Measurements from ENCODE around the gene CLCN2.
A peak's percentile ranks its signal among the peaks of the same experiment; 100 is the strongest.

The CLCN2 gene

GRCh38 chr3:184388164-184388935, 26.9 kb upstream of the CLCN2 start:
- no peak overlapping the region for H3K4me3 ChIP-seq (ENCODE audit: insufficient read depth, low read depth, low read length)
- no peak overlapping the region for H3K27ac ChIP-seq (ENCODE audit: insufficient read depth, low read depth, low read length, poor library complexity, severe bottlenecking)
- no peaks in the 10 kb centered on the region for H3K4me1 ChIP-seq (ENCODE audit: control insufficient read depth, insufficient read depth, low read length)
- H3K27me3 ChIP-seq (ENCODE audit: control insufficient read depth, insufficient read depth, low read length, poor library complexity, severe bottlenecking): no peaks in the 10 kb centered on the region
- no peaks in the 10 kb centered on the region for H3K9me3 ChIP-seq (ENCODE audit: control insufficient read depth, low read length)
- WGBS, 2 experiments: 85 to 89% methylated on average over 8 of the region's 8 CpGs
- H3K36me3 ChIP-seq (ENCODE audit: control insufficient read depth, insufficient read depth, low read length): no peaks in the 10 kb centered on the region

DNA sequence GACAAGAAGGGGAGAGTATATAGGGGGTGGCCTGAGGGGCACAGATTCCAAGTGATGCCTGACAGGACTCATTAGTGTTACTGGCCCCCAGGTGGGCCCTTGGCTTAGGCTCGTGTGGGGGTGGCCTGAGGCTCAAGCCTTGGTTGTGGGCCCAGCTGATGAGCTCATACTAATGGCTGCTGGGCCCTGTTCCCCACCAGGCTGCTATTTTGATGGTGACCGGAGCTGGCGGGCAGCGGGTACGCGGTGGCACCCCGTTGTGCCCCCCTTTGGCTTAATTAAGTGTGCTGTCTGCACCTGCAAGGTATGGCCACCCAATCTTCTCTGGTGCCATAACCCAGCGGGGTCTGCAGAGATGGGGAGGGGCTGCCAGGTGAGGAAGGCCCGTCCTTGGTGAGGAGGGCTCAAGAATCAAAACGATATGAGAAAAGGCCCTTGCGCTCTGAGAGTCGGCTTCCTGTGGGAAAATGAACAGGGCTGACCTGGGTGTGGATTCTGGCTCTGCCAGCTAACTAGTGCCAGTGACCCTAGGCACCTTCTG, 25.8 kb upstream of the CLCN2 start:
- 93% methylated on average over 12 of the region's 12 CpGs for WGBS, 2 experiments
- Histone ChIP-seq H3K4me3 (ENCODE audit: insufficient read depth, low read depth, low read length) (no peak overlapping the region), H3K4me1 (ENCODE audit: control insufficient read depth, insufficient read depth, low read length) (no peaks in the 10 kb centered on the region), H3K36me3 (ENCODE audit: control insufficient read depth, insufficient read depth, low read length) (no peaks in the 10 kb centered on the region), H3K27me3 (ENCODE audit: control insufficient read depth, insufficient read depth, low read length, poor library complexity, severe bottlenecking) (peaks cover 8% of the 10 kb centered on the region), H3K9me3 (ENCODE audit: control insufficient read depth, low read length) (no peaks in the 10 kb centered on the region), H3K27ac (ENCODE audit: insufficient read depth, low read depth, low read length, poor library complexity, severe bottlenecking) (no peak overlapping the region)

GRCh38 chr3:184386047-184386806, 24.8 kb upstream of the CLCN2 start:
- H3K9me3 ChIP-seq (ENCODE audit: control insufficient read depth, low read length): no peaks in the 10 kb centered on the region
- H3K27ac ChIP-seq (ENCODE audit: insufficient read depth, low read depth, low read length, poor library complexity, severe bottlenecking): no peak overlapping the region
- peaks cover 18% of the 10 kb centered on the region for H3K27me3 ChIP-seq (ENCODE audit: control insufficient read depth, insufficient read depth, low read length, poor library complexity, severe bottlenecking)
- H3K36me3 ChIP-seq (ENCODE audit: control insufficient read depth, insufficient read depth, low read length): no peaks in the 10 kb centered on the region
- 93 to 94% methylated on average over 37 of the region's 37 CpGs for WGBS, 2 experiments
- no peaks in the 10 kb centered on the region for H3K4me1 ChIP-seq (ENCODE audit: control insufficient read depth, insufficient read depth, low read length)
- H3K4me3 ChIP-seq (ENCODE audit: insufficient read depth, low read depth, low read length): no peak overlapping the region

DNA sequence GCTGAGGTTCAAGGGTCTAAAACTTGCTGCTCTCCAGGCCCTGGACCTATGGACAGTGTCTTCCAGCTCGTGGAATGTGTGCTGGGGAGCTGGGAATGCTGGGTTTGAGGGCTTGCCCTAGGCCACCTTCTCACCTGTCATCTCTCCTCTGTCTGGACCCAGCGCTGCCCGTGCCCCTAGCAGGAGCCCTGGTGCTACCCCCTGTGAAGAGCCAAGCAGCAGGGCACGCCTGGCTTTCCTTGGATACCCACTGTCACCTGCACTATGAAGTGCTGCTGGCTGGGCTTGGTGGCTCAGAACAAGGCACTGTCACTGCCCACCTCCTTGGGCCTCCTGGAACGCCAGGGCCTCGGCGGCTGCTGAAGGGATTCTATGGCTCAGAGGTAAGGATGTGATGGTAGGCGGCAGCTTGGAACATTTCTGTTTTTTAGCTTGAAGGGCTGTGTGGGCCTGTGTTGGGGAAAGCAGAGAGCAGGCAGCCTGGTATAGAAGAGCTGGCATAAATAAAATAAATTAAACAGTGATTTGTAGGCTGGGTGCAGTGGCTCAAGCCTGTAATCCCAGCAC, 23.5 kb upstream of the CLCN2 start:
- no peaks in the 10 kb centered on the region for H3K9me3 ChIP-seq (ENCODE audit: control insufficient read depth, low read length)
- H3K27me3 ChIP-seq (ENCODE audit: control insufficient read depth, insufficient read depth, low read length, poor library complexity, severe bottlenecking): peaks cover 30% of the 10 kb centered on the region
- no peak overlapping the region for H3K27ac ChIP-seq (ENCODE audit: insufficient read depth, low read depth, low read length, poor library complexity, severe bottlenecking)
- no peaks in the 10 kb centered on the region for H3K36me3 ChIP-seq (ENCODE audit: control insufficient read depth, insufficient read depth, low read length)
- no peak overlapping the region for H3K4me3 ChIP-seq (ENCODE audit: insufficient read depth, low read depth, low read length)
- WGBS, 2 experiments: 93% methylated on average over 8 of the region's 8 CpGs
- H3K4me1 ChIP-seq (ENCODE audit: control insufficient read depth, insufficient read depth, low read length): peaks cover 5% of the 10 kb centered on the region

DNA sequence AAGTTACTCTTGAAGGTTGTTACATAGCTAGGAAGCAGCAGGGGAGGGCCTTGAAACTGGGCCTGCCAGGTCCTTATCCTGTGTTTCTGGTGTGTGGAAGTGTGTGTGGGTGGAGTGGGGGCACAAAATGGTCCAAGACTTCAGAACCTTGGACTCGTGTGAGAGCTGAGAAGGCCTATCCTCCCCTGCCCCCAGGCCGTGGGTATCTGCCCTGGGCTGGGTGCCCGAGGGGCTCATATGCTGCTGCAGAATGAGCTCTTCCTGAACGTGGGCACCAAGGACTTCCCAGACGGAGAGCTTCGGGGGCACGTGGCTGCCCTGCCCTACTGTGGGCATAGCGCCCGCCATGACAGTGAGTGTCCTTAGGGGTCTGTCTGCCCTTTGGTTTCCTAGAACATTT, 22.9 kb upstream of the CLCN2 start:
- Histone ChIP-seq H3K27ac (ENCODE audit: insufficient read depth, low read depth, low read length, poor library complexity, severe bottlenecking) (no peak overlapping the region), H3K27me3 (ENCODE audit: control insufficient read depth, insufficient read depth, low read length, poor library complexity, severe bottlenecking) (peaks cover 30% of the 10 kb centered on the region), H3K9me3 (ENCODE audit: control insufficient read depth, low read length) (no peaks in the 10 kb centered on the region), H3K36me3 (ENCODE audit: control insufficient read depth, insufficient read depth, low read length) (no peaks in the 10 kb centered on the region), H3K4me3 (ENCODE audit: insufficient read depth, low read depth, low read length) (no peak overlapping the region), H3K4me1 (ENCODE audit: control insufficient read depth, insufficient read depth, low read length) (peaks cover 7% of the 10 kb centered on the region)
- WGBS, 2 experiments: 93% methylated on average over 9 of the region's 9 CpGs

DNA sequence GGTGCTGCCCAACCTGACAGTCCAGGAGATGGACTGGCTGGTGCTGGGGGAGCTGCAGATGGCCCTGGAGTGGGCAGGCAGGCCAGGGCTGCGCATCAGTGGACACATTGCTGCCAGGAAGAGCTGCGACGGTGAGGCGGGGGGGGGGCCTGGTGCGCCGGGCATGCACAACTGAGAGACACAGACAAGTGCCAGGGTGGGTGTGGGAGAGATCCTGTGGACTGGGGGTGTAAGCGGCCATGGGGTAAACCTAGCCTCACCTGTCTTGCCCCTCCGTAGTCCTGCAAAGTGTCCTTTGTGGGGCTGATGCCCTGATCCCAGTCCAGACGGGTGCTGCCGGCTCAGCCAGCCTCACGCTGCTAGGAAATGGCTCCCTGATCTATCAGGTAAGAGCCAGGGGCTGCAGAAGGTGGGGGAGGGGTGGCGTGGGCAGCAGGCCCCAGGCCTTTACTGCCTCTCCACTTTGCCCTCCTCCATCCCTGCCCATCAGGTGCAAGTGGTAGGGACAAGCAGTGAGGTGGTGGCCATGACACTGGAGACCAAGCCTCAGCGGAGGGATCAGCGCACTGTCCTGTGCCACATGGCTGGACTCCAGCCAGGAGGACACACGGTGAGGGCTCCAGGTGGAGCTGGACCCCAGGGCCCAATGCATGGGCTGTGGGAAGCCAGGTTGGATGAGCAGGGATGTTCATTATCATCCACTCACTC, 21.8 kb upstream of the CLCN2 start:
- Histone ChIP-seq H3K27ac (ENCODE audit: insufficient read depth, low read depth, low read length, poor library complexity, severe bottlenecking) (no peak overlapping the region), H3K4me3 (ENCODE audit: insufficient read depth, low read depth, low read length) (no peak overlapping the region), H3K4me1 (ENCODE audit: control insufficient read depth, insufficient read depth, low read length) (peaks cover 18% of the 10 kb centered on the region), H3K36me3 (ENCODE audit: control insufficient read depth, insufficient read depth, low read length) (no peaks in the 10 kb centered on the region), H3K9me3 (ENCODE audit: control insufficient read depth, low read length) (no peaks in the 10 kb centered on the region), H3K27me3 (ENCODE audit: control insufficient read depth, insufficient read depth, low read length, poor library complexity, severe bottlenecking) (peaks cover 35% of the 10 kb centered on the region)
- 88 to 92% methylated on average over 15 of the region's 15 CpGs for WGBS, 2 experiments

DNA sequence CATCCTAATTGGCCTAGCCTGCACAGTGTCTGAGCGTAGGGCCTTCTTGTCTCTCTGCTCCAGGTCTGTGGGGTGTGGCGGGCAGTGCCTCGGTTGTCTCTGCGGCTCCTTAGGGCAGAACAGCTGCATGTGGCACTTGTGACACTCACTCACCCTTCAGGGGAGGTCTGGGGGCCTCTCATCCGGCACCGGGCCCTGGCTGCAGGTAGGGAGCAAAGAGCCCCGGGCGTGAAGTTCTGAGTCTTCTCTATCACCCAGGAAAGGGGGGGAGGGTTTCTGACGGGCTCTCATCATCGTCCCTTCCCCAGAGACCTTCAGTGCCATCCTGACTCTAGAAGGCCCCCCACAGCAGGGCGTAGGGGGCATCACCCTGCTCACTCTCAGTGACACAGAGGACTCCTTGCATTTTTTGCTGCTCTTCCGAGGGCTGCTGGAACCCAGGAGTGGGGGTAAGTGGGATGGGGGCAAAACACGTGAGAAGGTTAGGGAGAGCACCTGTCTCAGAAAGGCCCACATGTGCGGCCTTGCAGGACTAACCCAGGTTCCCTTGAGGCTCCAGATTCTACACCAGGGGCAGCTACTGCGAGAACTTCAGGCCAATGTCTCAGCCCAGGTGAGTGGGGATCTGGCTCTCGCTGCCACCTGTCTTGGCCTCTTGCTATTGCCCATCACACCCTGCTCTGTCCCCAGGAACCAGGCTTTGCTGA, 21.1 kb upstream of the CLCN2 start:
- peaks cover 35% of the 10 kb centered on the region for H3K27me3 ChIP-seq (ENCODE audit: control insufficient read depth, insufficient read depth, low read length, poor library complexity, severe bottlenecking)
- H3K36me3 ChIP-seq (ENCODE audit: control insufficient read depth, insufficient read depth, low read length): no peaks in the 10 kb centered on the region
- H3K4me1 ChIP-seq (ENCODE audit: control insufficient read depth, insufficient read depth, low read length): peaks cover 25% of the 10 kb centered on the region
- H3K9me3 ChIP-seq (ENCODE audit: control insufficient read depth, low read length): no peaks in the 10 kb centered on the region
- 91 to 93% methylated on average over 16 of the region's 16 CpGs for WGBS, 2 experiments
- H3K27ac ChIP-seq (ENCODE audit: insufficient read depth, low read depth, low read length, poor library complexity, severe bottlenecking): no peak overlapping the region
- H3K4me3 ChIP-seq (ENCODE audit: insufficient read depth, low read depth, low read length): no peak overlapping the region

DNA sequence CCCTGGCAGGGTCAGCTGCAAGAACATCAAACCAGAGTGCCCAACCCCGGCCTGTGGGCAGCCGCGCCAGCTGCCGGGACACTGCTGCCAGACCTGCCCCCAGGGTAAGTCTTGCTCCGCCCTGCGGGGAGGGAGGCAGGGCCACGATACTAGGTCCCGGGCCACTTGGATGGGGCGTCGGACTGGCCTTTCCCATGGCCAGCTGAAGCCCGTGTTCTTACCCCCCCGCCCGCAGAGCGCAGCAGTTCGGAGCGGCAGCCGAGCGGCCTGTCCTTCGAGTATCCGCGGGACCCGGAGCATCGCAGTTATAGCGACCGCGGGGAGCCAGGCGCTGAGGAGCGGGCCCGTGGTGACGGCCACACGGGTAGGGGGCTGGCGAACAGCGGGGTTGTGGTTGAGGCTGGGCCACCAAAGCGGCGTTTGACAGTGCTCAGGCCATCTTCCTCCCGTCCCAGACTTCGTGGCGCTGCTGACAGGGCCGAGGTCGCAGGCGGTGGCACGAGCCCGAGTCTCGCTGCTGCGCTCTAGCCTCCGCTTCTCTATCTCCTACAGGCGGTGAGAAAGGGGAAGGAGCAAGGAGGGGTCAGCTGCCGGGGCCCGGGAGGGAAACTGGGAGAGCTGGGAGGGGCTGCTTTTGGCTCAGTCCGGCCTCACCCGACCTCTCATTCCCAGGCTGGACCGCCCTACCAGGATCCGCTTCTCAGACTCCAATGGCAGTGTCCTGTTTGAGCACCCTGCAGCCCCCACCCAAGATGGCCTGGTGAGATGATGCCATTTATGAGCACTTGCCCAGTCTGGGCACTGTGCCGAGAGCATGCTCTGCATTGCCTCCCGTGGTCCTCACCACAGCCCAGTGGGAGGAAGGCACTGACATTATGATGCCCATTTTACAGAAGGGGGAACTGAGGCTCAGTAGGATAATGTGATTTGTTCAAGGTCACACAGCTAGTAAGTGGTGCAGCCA, 20.1 kb upstream of the CLCN2 start:
- 5 to 6% methylated on average over 55 of the region's 55 CpGs for WGBS, 2 experiments
- Histone ChIP-seq H3K27ac (ENCODE audit: insufficient read depth, low read depth, low read length, poor library complexity, severe bottlenecking) (no peak overlapping the region), H3K36me3 (ENCODE audit: control insufficient read depth, insufficient read depth, low read length) (no peaks in the 10 kb centered on the region), H3K4me1 (ENCODE audit: control insufficient read depth, insufficient read depth, low read length) (peaks cover 29% of the 10 kb centered on the region), H3K9me3 (ENCODE audit: control insufficient read depth, low read length) (no peaks in the 10 kb centered on the region), H3K27me3 (ENCODE audit: control insufficient read depth, insufficient read depth, low read length, poor library complexity, severe bottlenecking) (peaks cover 35% of the 10 kb centered on the region), H3K4me3 (ENCODE audit: insufficient read depth, low read depth, low read length) (peak overlapping the region; percentile 40)

Data from ectodermal cell (in vitro differentiated cells).